Stimulated activated naive B cell treated with anti-CD40 and anti-IgM and Interleukin-4, amounts not matched to agents 10 μg/mL and 1 μg/mL and 100 μg/mL, for 72 hours (primary cell): Measurements from ENCODE around the gene EDC3.

Experiments used
- ATAC-seq, 2 donors: fragments of 150-1000 bp; cut with Tn5 transposase; replicated peaks; 2 replicates each; pipeline ENCODE4 v1.10.0; 2021; ENCODE audit warnings: moderate library complexity in 1 of 2
- DNase-seq: peaks from one replicate; pipeline ENCODE4 v3.0.0; 2021
- H3K27ac Mint-ChIP-seq: one replicate; pipeline ENCODE4 v1.8.0; 2022; ENCODE audit warnings: mild to moderate bottlenecking, mixed read lengths
- H3K27me3 Mint-ChIP-seq, 2 donors: one replicate each; pipeline ENCODE4 v1.8.0; 2022; ENCODE audit warnings: mixed read lengths in 2 of 2
- H3K36me3 Mint-ChIP-seq, 2 donors: one replicate each; pipeline ENCODE4 v1.8.0; 2022; ENCODE audit warnings: mixed read lengths in 2 of 2, mild to moderate bottlenecking in 1 of 2
- H3K4me1 Mint-ChIP-seq, 2 donors: one replicate each; pipeline ENCODE4 v1.8.0; 2022; ENCODE audit warnings: mixed read lengths in 2 of 2, mild to moderate bottlenecking in 1 of 2
- H3K4me3 Mint-ChIP-seq, 2 donors: one replicate each; pipeline ENCODE4 v1.8.0; 2022; ENCODE audit warnings: mild to moderate bottlenecking in 2 of 2, mixed read lengths in 2 of 2, moderate library complexity in 1 of 2
- H3K9me3 Mint-ChIP-seq, 2 donors: one replicate each; pipeline ENCODE4 v1.8.0; 2022; ENCODE audit warnings: mixed read lengths in 2 of 2, mild to moderate bottlenecking in 1 of 2

EDC3 gene

GRCh38 chr15:74653426-74654102 is 42.3 kb downstream of the EDC3 start:
- Mint-ChIP-seq H3K9me3 (no peaks in the 10 kb centered on the region), H3K36me3 (peaks cover 30 to 42% of the 10 kb centered on the region in 2 donors), H3K27me3 (no peaks in the 10 kb centered on the region), H3K4me3 (no peak overlapping the region), H3K27ac (peak overlapping the region; percentile 5), H3K4me1 (peaks cover 32 to 51% of the 10 kb centered on the region in 2 donors)
- ATAC-seq: peak; percentile 59 to 61
- DNase-seq: no peak

GRCh38 chr15:74651242-74651741 is 44.5 kb downstream of the EDC3 start:
- Mint-ChIP-seq H3K4me1 (peaks cover 24 to 48% of the 10 kb centered on the region in 2 donors), H3K4me3 (no peak overlapping the region), H3K27ac (no peak overlapping the region), H3K36me3 (peaks cover 34 to 46% of the 10 kb centered on the region in 2 donors), H3K9me3 (no peaks in the 10 kb centered on the region), H3K27me3 (no peaks in the 10 kb centered on the region)
- DNase-seq (no peak), ATAC-seq (no peak)

- peak overlapping the region; percentile 39 for H3K27ac Mint-ChIP-seq
- no peaks in the 10 kb centered on the region for H3K9me3 Mint-ChIP-seq
- H3K27me3 Mint-ChIP-seq: no peaks in the 10 kb centered on the region
- ATAC-seq (no peak), DNase-seq (no peak)
- H3K4me1 Mint-ChIP-seq: peaks cover 13 to 18% of the 10 kb centered on the region in 2 donors
- H3K4me3 Mint-ChIP-seq: no peak overlapping the region
- peaks cover 22 to 38% of the 10 kb centered on the region in 2 donors for H3K36me3 Mint-ChIP-seq
Measured at GRCh38 chr15:74648051-74648842, 47.6 kb downstream of the EDC3 start.

GRCh38 chr15:74646480-74646879 is 49.3 kb downstream of the EDC3 start:
- DNase-seq: no peak
- Mint-ChIP-seq H3K9me3 (no peaks in the 10 kb centered on the region), H3K27ac (no peak overlapping the region), H3K4me1 (peaks cover 8 to 11% of the 10 kb centered on the region in 2 donors), H3K27me3 (no peaks in the 10 kb centered on the region), H3K4me3 (no peak overlapping the region), H3K36me3 (peaks cover 17 to 36% of the 10 kb centered on the region in 2 donors)
- no peak for ATAC-seq

- Mint-ChIP-seq H3K4me1 (peaks cover 5 to 12% of the 10 kb centered on the region in 2 donors), H3K9me3 (no peaks in the 10 kb centered on the region), H3K27ac (no peak overlapping the region), H3K27me3 (no peaks in the 10 kb centered on the region), H3K4me3 (no peak overlapping the region), H3K36me3 (peaks cover 15 to 45% of the 10 kb centered on the region in 2 donors)
- no peak for ATAC-seq
- DNase-seq: no peak
Measured at GRCh38 chr15:74643665-74644204, 52.1 kb downstream of the EDC3 start.

- Mint-ChIP-seq H3K27me3 (no peaks in the 10 kb centered on the region), H3K4me1 (peaks cover 5 to 12% of the 10 kb centered on the region in 2 donors), H3K27ac (no peak overlapping the region), H3K36me3 (peaks cover 16 to 46% of the 10 kb centered on the region in 2 donors), H3K9me3 (no peaks in the 10 kb centered on the region), H3K4me3 (no peak overlapping the region)
- DNase-seq: no peak
- no peak for ATAC-seq
Measured at GRCh38 chr15:74642734-74643664, 52.8 kb downstream of the EDC3 start.

- Mint-ChIP-seq H3K36me3 (peaks cover 19 to 47% of the 10 kb centered on the region in 2 donors), H3K4me1 (peaks cover 5 to 12% of the 10 kb centered on the region in 2 donors), H3K9me3 (no peaks in the 10 kb centered on the region), H3K27me3 (no peaks in the 10 kb centered on the region), H3K4me3 (no peak overlapping the region), H3K27ac (no peak overlapping the region)
- DNase-seq (no peak), ATAC-seq (no peak)
Measured at GRCh38 chr15:74642348-74642733, 53.5 kb downstream of the EDC3 start.

- peaks cover 18 to 50% of the 10 kb centered on the region in 2 donors for H3K36me3 Mint-ChIP-seq
- H3K27ac Mint-ChIP-seq: no peak overlapping the region
Measured at GRCh38 chr15:74641151-74641550, 54.7 kb downstream of the EDC3 start.

GRCh38 chr15:74636984-74637383 is 58.8 kb downstream of the EDC3 start:
- no peak for DNase-seq
- Mint-ChIP-seq H3K4me3 (no peak overlapping the region), H3K9me3 (no peaks in the 10 kb centered on the region), H3K27ac (no peak overlapping the region), H3K4me1 (peaks cover 5 to 21% of the 10 kb centered on the region in 2 donors), H3K27me3 (no peaks in the 10 kb centered on the region), H3K36me3 (peaks cover 31 to 64% of the 10 kb centered on the region in 2 donors)
- ATAC-seq: no peak

More at GRCh38 chr15:74641151-74641550, 54.7 kb downstream of the EDC3 start:
- no peak for DNase-seq
- no peak for ATAC-seq
- H3K4me1 Mint-ChIP-seq: peaks cover 3 to 12% of the 10 kb centered on the region in 2 donors
- no peaks in the 10 kb centered on the region for H3K9me3 Mint-ChIP-seq
- no peak overlapping the region for H3K4me3 Mint-ChIP-seq
- no peaks in the 10 kb centered on the region for H3K27me3 Mint-ChIP-seq

- H3K27me3 Mint-ChIP-seq: no peaks in the 10 kb centered on the region
- peaks cover 22 to 26% of the 10 kb centered on the region in 2 donors for H3K4me1 Mint-ChIP-seq
- peaks cover 32 to 64% of the 10 kb centered on the region in 2 donors for H3K36me3 Mint-ChIP-seq
- H3K9me3 Mint-ChIP-seq: no peaks in the 10 kb centered on the region
- ATAC-seq: peak; percentile 64 to 70
- DNase-seq: peak; percentile 56
- H3K4me3 Mint-ChIP-seq: no peak overlapping the region
- H3K27ac Mint-ChIP-seq: no peak overlapping the region
Measured at GRCh38 chr15:74635228-74635627, 60.6 kb downstream of the EDC3 start.

- Mint-ChIP-seq H3K27ac (no peak overlapping the region), H3K4me3 (no peak overlapping the region), H3K27me3 (no peaks in the 10 kb centered on the region), H3K36me3 (peaks cover 32 to 64% of the 10 kb centered on the region in 2 donors), H3K4me1 (peaks cover 30 to 41% of the 10 kb centered on the region in 2 donors), H3K9me3 (no peaks in the 10 kb centered on the region)
- ATAC-seq (no peak), DNase-seq (no peak)
Measured at GRCh38 chr15:74633781-74634180, 62.0 kb downstream of the EDC3 start.

- no peaks in the 10 kb centered on the region for H3K27me3 Mint-ChIP-seq
- ATAC-seq: no peak
- DNase-seq: no peak
- no peak overlapping the region for H3K4me3 Mint-ChIP-seq
- H3K9me3 Mint-ChIP-seq: no peaks in the 10 kb centered on the region
- no peak overlapping the region for H3K27ac Mint-ChIP-seq
- H3K4me1 Mint-ChIP-seq: peaks cover 41 to 53% of the 10 kb centered on the region in 2 donors
- peaks cover 35 to 67% of the 10 kb centered on the region in 2 donors for H3K36me3 Mint-ChIP-seq
Measured at GRCh38 chr15:74632601-74633000, 63.2 kb downstream of the EDC3 start.

GRCh38 chr15:74631935-74632560 is 63.8 kb downstream of the EDC3 start:
- Mint-ChIP-seq H3K4me1 (peaks cover 47 to 58% of the 10 kb centered on the region in 2 donors), H3K27ac (no peak overlapping the region), H3K27me3 (no peaks in the 10 kb centered on the region), H3K4me3 (peak overlapping the region in 1 of 2 donors; percentile 5), H3K9me3 (no peaks in the 10 kb centered on the region), H3K36me3 (peaks cover 39 to 68% of the 10 kb centered on the region in 2 donors)
- DNase-seq (peak; percentile 56), ATAC-seq (peak; percentile 35 to 37)
